ENCODE measurements around the gene NT5DC1. TPM values are rescaled to one million over a fixed set of nuclear protein-coding genes. Genes with fewer than 3 reads are reported as not detected.

Gene NT5DC1
- total RNA-seq, 1 donor from 2014 or later = 21.6 TPM

DNA sequence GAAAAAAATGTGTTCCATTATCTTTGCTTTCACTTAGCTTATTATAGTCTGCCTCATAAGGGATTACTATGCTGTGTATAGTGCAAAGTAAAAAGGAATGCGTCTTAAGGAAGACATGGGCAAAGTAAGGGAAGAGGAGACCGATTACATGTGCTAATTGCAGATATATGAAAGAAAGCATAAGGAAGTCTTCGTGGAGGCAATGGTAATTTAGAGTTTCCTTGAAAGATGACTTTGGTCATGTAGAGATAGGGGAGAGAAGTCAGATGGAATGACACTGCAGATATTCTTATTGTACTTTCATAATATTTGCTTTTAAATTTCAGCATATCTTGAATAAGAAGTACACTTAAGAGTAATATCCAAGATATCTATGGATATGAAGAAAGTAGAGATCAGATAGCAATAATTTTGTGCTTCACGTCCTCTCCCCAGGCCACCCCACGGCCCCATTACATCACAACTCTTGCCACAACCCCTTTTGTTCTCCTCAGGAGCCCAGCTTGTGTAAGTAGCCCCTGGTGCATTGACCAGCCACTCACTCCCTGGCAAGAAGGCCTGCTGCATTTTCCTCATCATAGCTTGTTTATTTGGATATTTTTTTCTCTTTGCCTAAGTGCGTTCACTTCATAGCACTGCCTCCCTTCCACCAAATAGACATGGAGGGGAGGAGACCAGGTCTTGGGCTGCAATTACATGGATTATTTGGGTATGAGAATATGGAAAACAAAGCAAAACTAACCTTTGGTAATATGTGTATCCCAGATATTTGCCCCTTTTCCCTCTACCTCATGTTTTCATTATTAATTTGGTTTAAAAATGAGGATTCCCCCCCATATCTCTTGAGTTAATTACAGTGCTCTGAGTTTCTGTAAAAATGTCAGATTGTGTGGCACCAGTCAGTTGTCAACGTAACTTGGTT, 56.0 kb downstream of the NT5DC1 start:
- no peak overlapping the region for H3K27ac Mint-ChIP-seq (ENCODE audit: unreplicated experiment)
- TF ChIP-seq, protein P1, sequence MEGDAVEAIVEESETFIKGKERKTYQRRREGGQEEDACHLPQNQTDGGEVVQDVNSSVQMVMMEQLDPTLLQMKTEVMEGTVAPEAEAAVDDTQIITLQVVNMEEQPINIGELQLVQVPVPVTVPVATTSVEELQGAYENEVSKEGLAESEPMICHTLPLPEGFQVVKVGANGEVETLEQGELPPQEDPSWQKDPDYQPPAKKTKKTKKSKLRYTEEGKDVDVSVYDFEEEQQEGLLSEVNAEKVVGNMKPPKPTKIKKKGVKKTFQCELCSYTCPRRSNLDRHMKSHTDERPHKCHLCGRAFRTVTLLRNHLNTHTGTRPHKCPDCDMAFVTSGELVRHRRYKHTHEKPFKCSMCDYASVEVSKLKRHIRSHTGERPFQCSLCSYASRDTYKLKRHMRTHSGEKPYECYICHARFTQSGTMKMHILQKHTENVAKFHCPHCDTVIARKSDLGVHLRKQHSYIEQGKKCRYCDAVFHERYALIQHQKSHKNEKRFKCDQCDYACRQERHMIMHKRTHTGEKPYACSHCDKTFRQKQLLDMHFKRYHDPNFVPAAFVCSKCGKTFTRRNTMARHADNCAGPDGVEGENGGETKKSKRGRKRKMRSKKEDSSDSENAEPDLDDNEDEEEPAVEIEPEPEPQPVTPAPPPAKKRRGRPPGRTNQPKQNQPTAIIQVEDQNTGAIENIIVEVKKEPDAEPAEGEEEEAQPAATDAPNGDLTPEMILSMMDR (IDR thresholded peaks at IDR 0.05; ENCODE audit: partially characterized antibody, unreplicated experiment) = no peak
- H3K4me3 Mint-ChIP-seq (ENCODE audit: unreplicated experiment) = no peak overlapping the region
- H3K4me1 Mint-ChIP-seq (ENCODE audit: low read depth, unreplicated experiment) = no peaks in the 10 kb centered on the region
- no peaks in the 10 kb centered on the region for H3K27me3 Mint-ChIP-seq (ENCODE audit: unreplicated experiment)
- H3K9me3 Mint-ChIP-seq (ENCODE audit: unreplicated experiment) = no peaks in the 10 kb centered on the region
- no peaks in the 10 kb centered on the region for H3K36me3 Mint-ChIP-seq (ENCODE audit: unreplicated experiment)
- DNase-seq = no peak

DNA sequence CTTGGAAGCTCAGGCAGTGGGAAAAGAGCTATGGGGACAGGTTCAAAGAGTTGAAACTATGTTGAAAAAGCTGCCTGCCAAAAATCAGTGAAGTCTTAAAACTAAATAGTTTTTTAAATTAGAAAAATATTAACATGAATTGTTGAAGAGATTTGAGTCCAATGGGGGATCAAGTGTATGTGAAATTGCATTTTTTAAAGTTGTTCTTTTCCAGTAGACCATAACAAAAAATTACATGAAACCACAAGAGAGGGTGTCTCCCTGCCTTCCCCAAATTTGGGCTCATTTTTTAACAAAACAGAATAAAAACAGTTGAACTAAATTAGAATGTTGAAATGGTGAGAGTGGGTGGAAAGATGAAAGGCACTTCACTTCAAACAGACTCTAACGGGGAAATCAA, 56.7 kb downstream of the NT5DC1 start:
- H3K4me1 Mint-ChIP-seq (ENCODE audit: low read depth, unreplicated experiment) = no peaks in the 10 kb centered on the region
- no peak overlapping the region for H3K27ac Mint-ChIP-seq (ENCODE audit: unreplicated experiment)
- no peak for DNase-seq
- no peaks in the 10 kb centered on the region for H3K9me3 Mint-ChIP-seq (ENCODE audit: unreplicated experiment)
- H3K36me3 Mint-ChIP-seq (ENCODE audit: unreplicated experiment) = no peaks in the 10 kb centered on the region
- TF ChIP-seq, protein P1 (IDR thresholded peaks at IDR 0.05; ENCODE audit: partially characterized antibody, unreplicated experiment) = no peak
- H3K27me3 Mint-ChIP-seq (ENCODE audit: unreplicated experiment) = no peaks in the 10 kb centered on the region
- H3K4me3 Mint-ChIP-seq (ENCODE audit: unreplicated experiment) = no peak overlapping the region

DNA sequence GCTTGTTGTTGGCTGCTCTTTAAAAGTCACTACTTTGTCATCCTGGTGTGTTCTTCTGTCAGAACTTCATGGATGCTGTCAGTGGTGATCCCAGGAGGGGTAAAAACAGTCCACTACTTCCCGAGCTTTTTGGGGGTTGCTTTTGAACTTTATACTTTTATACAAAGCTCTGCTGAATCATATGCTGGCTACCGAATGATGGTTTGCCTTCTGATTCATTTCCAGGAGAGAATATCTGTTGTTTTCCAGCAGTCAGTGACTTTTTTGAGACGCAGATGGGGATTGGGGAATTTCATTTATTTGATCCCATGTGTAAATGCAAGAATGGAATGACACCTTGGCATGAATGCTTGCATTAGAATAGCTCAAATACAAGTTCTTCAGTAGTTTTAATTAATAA, 58.0 kb downstream of the NT5DC1 start:
- Mint-ChIP-seq H3K27ac (ENCODE audit: unreplicated experiment) (no peak overlapping the region), H3K4me1 (ENCODE audit: low read depth, unreplicated experiment) (no peaks in the 10 kb centered on the region), H3K4me3 (ENCODE audit: unreplicated experiment) (no peak overlapping the region), H3K27me3 (ENCODE audit: unreplicated experiment) (no peaks in the 10 kb centered on the region), H3K9me3 (ENCODE audit: unreplicated experiment) (no peaks in the 10 kb centered on the region), H3K36me3 (ENCODE audit: unreplicated experiment) (no peaks in the 10 kb centered on the region)
- DNase-seq = no peak
- TF ChIP-seq, protein P1 (IDR thresholded peaks at IDR 0.05; ENCODE audit: partially characterized antibody, unreplicated experiment) = no peak

DNA sequence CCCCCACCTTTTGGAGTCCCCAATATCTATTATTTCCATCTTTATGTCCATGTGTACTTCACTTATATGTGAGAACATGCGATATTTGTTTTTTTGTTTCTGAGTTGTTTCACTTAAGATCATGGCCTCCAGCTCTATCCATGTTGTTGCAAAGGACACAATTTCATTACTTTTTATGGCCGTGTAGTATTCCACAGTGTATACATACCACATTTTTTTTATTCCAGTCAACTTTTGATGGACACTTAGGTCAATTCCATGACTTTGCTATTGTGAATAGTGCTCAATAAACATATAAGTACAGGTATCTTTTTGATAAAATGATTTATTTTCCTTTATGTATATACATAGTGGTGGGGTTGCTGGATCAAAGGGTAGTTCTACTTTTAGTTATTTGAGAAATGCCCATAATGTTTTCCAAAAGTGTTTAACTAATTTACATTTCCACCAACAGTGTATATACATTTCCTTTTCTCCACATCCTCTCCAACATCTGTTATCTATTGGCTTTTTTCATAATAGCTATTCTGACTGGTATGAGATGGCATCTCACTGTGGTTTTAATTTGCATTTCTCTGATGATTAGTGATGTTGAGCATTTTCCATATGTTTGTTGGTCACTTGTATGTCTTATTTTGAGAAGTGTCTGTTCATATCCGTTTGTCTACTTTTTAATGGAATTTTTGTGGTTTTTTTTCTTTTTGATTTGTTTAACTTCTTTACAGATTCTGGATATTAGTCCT, 59.3 kb downstream of the NT5DC1 start:
- Mint-ChIP-seq H3K4me3 (ENCODE audit: unreplicated experiment) (no peak overlapping the region), H3K27ac (ENCODE audit: unreplicated experiment) (no peak overlapping the region), H3K27me3 (ENCODE audit: unreplicated experiment) (no peaks in the 10 kb centered on the region), H3K4me1 (ENCODE audit: low read depth, unreplicated experiment) (no peaks in the 10 kb centered on the region), H3K36me3 (ENCODE audit: unreplicated experiment) (no peaks in the 10 kb centered on the region), H3K9me3 (ENCODE audit: unreplicated experiment) (no peaks in the 10 kb centered on the region)
- DNase-seq = no peak
- TF ChIP-seq, protein P1 (IDR thresholded peaks at IDR 0.05; ENCODE audit: partially characterized antibody, unreplicated experiment) = no peak

DNA sequence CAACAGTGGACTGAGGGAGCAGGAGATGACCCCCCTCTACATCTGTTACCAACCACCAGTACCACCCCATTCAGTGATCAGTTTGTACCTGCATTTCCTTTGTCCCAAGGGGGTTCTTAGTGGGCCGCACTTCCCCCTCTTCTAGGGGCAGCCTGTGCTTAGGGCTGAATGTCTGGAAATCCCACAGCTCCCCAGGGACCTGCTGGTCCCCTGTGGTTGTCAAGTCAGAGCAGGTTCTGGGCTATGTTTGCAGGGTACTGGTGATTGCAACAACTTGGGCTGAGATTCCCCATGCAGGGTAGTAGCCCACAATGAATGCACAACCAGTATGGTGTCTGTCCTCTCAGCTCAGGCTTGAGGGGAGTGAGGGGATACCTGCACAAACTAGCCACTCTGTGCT, 64.9 kb downstream of the NT5DC1 start:
- Mint-ChIP-seq H3K4me1 (ENCODE audit: low read depth, unreplicated experiment) (no peaks in the 10 kb centered on the region), H3K27me3 (ENCODE audit: unreplicated experiment) (no peaks in the 10 kb centered on the region), H3K4me3 (ENCODE audit: unreplicated experiment) (no peak overlapping the region), H3K27ac (ENCODE audit: unreplicated experiment) (no peak overlapping the region), H3K36me3 (ENCODE audit: unreplicated experiment) (peaks cover 6% of the 10 kb centered on the region), H3K9me3 (ENCODE audit: unreplicated experiment) (no peaks in the 10 kb centered on the region)
- TF ChIP-seq, protein P1 (IDR thresholded peaks at IDR 0.05; ENCODE audit: partially characterized antibody, unreplicated experiment) = no peak
- no peak for DNase-seq

Data from glutamatergic neuron (in vitro differentiated cells).